ENCODE measurements around the gene SLC1A7.

- peak; percentile 58 for TF ChIP-seq SMC3 (IDR thresholded peaks at IDR 0.05)
- TF ChIP-seq POLR2A (IDR thresholded peaks at IDR 0.05; ENCODE audit: low read length), result no peak
- no peak for TF ChIP-seq KDM5A (IDR thresholded peaks at IDR 0.05)
These were observed 34.2 kb upstream of the SLC1A7 start for GRCh38 chr1:53176452-53177208.

Measured in A549 (cell line).